NCI-H446 (cell line): ENCODE results near the gene DIP2B.
"Not testable (repeated sequence)": the region's sequence is repeated elsewhere in the genome, so short reads cannot be mapped to it uniquely, and the experiment has no call there.

Experiments
- DNase-seq, 2 experiments: peaks; one replicate each; lab custom pipeline; 2025; lab: John Stamatoyannopoulos, UW

DIP2B gene

GRCh38 chr12:50550530-50551223 is 45.9 kb downstream of the DIP2B start:
- no peak for DNase-seq

- DNase-seq = no peak
Observed at GRCh38 chr12:50551866-50552265, 47.1 kb downstream of the DIP2B start.

DNA sequence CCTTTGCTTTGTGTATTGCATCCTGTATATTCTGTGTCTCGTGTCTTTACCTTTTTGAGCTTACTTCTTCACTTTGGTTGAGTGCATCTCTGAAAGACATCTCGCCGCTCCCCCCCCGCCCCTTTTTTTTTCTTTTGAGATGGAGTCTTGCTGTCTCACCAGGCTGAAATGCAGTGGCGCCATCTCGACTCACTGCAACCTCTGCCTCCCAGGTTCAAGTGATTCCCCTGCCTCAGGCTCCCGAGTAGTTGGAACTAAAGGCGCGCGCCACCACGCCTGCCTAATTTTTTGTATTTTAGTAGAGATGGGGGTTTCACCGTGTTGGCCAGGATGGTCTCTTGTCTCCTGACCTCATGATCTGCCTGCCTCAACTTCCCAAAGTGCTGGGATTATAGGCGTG is 49.9 kb downstream of the DIP2B start:
- DNase-seq = no peak

DNA sequence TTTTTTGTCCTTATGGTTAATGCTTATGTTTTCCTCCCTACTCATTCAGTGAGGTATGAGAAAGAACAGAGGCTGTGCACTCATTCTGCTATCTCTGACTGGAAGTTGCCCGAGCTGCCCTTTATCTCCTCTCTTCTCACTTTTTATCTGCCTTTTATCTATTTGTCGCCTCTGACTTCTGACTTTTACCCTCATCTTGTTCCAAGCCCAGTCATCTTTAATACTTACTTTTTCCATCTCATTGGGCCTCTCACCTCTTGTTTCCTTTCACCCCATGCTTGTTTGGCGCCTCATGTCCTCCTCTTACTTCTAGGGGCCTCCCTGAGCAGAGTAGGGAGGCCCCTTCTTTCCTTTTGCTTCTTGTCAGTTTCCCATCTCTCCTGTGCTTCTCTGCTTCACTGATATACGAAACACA is 50.7 kb downstream of the DIP2B start:
- no peak for DNase-seq

DNA sequence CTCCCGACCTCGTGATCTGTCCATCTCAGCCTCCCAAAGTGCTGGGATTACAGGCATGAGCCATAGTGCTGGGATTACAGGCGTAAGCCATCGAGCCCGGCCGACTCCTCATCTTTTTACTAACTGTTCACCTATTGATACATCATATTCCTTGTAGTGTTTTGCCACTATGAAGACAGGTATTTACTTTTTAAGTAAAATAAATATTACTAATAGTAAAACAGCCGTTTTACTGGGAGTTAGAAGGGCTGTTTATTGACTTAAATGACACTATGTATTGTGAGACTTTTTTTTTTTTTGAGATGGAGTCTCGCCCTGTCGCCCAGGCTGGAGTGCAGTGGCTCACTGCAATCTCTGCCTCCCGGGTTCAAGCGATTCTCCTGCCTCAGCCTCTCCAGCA is 51.5 kb downstream of the DIP2B start:
- no peak for DNase-seq

DNA sequence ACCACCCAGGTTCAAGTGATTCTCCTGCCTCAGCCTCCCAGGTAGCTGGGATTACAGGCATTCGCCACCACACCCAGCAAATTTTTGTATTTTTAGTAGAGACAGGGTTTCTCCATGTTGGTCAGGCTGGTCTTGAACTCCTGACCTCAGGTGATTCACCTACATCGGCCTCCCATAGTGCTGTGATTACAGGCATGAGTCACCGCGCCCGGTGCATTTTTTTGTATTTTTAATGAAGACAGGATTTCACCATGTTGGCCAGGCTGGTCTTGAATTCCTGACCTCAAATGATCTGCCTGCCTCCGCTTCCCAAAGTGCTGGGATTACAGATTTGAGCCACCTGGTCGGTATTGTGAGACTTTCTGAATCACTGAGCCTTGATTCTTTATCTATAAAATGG is 52.0 kb downstream of the DIP2B start:
- DNase-seq = not testable (repeated sequence)

DNA sequence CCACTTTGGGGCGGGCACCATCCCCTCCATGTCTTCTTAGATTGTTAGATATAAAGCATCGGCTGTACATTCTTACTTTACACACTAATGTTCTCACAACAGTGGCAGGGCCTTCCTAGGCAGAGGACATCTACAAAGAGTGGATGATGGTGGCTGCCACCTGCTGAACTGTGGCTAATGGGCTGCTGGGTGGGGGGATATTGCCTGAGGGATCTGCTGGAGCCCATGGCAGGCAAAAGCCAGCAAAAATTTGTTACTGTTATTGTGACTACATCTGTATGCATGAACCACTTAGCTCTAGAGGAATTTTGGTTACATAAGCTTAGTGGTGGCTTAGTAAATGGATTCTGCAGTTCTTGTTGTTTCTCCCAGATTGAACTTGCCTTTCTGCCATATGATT is 52.6 kb downstream of the DIP2B start:
- DNase-seq = no peak

DNA sequence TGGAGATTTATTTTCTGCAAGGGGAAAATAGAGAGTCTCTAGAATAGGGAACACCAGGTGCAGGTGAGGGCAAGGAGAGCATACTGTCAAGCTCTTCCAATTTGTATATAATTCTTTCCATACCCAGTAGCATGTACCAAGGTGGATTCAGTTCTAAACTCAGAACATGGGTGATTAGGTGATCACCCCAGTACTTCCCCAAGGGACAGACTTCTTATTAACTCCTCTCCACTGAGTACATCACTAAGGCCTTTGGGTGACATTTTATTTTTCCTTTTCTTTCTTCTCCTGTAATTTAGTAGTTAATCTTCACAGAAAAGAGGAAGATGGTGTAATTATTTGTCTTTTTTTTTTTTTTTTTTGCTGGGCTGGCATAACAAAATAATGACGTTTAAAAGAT is 54.2 kb downstream of the DIP2B start:
- no peak for DNase-seq

GRCh38 chr12:50562520-50563433 is 58.0 kb downstream of the DIP2B start:
- DNase-seq = no peak

DNA sequence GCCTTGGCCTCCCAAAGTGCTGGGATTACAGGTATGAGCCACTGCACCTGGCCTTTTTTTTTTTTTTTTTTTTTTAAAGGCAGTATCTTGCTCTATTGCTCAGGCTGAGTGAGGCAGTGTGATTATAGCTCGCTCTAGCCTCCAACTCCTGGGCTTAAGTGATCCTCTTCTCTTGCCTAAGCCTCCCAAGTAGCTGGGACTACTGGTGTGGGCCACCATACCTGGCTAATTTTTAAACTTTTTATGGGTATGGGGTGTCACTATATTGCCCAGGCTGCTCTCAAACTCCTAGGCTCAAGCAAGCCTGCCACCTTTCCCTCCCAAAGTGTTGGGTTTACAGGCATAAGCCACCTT is 58.6 kb downstream of the DIP2B start:
- no peak for DNase-seq

GRCh38 chr12:50564237-50564947 is 59.6 kb downstream of the DIP2B start:
- DNase-seq = no peak

DNA sequence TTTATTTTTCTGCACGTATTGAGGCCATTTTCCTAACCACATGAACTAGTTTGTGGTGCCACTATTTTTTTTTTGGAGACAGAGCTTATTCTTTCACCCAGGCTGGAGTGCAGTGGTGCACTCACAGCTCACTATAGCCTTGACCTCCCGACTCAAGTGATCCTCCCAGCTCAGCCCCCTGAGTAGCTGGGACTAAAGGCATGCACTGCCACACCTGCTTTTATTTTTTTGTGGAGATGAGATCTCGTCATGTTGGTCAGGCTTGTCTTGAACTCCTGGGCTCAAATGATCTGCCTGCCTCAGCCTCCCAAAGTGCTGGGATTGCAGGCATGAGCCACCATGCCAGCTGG is 60.1 kb downstream of the DIP2B start:
- no peak for DNase-seq

DNA sequence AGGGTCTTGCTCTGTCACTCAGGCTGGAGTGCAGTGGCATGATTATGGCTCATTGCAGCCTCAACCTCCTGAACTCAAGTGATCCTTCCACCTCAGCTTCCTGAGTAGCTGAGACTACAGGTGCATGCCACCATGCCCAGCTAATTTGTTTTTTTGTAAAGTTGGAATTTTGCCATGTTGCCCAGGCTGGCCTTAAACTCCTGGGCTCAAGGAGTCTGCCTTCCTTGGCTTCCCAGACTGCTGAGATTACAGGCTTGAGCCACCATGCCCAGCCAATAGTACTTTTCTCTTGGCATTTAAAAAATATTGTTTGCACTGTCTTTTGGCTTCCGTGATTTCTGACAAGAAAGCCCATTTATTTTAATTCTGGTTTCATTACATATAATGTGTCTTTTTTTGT is 61.3 kb downstream of the DIP2B start:
- DNase-seq = no peak

DNA sequence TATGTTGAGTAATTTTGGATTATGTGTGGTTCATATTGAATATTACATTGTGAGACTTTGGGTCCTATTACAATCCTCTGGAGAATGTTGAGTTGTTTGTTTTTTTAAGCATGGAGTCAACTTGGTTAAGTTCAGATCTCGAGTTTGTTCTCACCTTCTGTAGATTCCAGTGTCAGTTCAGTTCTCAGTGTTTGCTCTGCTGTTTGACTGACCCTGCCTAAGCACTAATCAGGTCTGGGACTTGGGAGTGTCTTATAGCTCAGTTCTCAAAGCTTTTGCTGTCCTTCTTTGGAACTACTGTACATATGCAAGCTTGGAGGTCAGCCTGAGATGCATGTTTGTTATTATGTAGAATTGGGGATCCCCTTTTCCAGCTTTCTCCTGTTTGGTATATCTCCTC is 63.1 kb downstream of the DIP2B start:
- no peak for DNase-seq

DNA sequence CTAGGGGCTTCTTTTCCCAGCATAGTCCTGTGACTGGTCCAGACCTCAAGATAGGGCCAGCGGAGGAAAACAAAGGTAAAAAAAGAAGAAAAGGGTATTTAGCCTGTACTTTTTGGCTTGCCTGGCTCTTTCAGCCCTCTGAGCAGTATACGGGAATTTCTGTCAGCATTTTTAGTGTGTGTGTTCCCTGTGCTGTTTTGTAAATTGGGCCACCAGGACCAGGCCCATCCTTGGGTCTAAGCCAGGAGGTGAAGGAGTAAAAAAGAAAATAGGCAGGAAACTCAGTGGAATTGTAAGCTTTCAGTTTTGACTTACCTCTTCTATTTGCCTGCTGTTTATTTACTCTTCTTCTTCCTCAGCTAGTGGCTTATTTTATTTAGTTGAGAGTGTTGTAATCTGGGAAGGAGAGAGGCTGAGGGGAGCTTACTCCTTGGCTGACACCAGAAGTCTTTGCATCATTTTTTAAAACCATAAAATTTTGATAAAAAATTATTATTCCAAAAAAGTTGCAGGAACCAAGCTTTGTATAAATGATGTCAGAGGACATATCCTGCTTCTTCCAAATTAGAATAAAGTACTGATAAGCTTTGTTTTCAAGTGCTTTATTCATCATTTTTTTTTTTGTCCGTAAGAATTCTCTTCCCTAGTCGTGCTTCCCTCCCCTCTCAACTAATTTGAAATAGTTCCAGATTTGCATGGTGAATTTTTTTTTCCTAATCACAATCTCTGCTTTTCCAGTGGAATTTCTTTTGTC is 63.7 kb downstream of the DIP2B start:
- no peak for DNase-seq

GRCh38 chr12:50569321-50569720 is 64.5 kb downstream of the DIP2B start:
- DNase-seq = peak; percentile 20 to 34

- no peak for DNase-seq
Observed at GRCh38 chr12:50569876-50570275, 65.1 kb downstream of the DIP2B start.

- DNase-seq = no peak
Observed at GRCh38 chr12:50571786-50572185, 67.0 kb downstream of the DIP2B start.

DNA sequence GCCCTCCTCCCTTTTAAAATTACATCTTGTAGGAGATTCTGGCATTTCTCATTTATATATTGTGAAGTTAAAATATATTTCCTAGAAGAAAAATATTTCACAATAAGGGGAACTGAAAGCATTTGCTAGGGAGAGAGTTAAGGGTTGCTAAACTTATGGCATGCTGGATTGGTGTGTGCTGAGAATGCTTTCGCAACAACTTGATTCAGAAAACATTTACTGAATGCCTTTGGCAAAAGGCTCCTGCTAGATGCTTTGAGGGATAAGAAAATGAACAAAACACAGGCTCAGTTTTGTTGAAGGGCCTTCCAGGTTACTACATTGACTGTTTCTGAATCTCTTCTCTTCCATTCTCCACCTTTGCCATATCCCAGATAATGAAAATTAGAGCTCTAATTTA is 67.5 kb downstream of the DIP2B start:
- no peak for DNase-seq

DNA sequence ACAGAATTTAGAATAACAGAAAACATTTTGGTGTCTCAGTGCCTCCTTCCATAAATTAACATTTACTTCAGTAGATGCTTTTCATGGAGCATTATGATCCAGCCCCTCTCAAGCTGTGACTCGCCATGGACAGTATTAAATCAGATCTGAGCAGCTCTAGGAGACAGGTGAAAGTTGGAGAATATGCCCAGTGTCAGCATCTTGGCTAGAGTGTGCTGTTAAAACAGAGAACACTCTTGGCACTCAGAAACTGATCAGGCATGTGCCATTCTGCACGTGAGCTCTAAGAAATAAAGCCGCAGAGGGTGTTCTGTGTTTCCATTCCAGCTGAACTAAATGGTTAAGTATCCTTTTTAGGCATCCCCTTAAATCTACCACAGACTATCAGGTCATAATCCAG is 68.0 kb downstream of the DIP2B start:
- no peak for DNase-seq

DNA sequence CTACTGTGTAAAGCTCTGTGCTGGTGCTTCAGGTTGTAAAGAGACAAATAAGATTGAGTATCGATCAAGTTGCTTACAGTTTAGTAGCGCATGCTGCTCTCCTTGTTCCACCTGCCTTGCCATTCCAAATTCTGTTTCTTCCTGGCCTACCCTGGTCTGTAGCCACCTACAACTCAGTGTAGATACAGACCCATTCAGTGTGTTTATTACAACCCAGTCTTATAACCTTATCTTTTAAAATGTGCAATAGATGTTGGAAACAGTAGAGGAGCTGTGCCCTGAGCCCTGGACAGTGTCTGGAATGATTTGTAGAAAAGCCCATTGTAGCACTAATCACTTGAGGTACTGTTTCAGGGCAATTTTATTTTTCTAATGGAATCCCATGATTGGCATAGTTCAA is 68.5 kb downstream of the DIP2B start:
- no peak for DNase-seq

GRCh38 chr12:50574601-50575348 is 70.0 kb downstream of the DIP2B start:
- DNase-seq = no peak
